ENCODE data around the gene WDFY4. TPM values are rescaled to one million over a fixed set of nuclear protein-coding genes. Genes with fewer than 3 reads are reported as not detected.

WDFY4 gene
- polyA plus RNA-seq, 2 of the 4 experiments (the other 2 are of a cell fraction) = not detected

DNA sequence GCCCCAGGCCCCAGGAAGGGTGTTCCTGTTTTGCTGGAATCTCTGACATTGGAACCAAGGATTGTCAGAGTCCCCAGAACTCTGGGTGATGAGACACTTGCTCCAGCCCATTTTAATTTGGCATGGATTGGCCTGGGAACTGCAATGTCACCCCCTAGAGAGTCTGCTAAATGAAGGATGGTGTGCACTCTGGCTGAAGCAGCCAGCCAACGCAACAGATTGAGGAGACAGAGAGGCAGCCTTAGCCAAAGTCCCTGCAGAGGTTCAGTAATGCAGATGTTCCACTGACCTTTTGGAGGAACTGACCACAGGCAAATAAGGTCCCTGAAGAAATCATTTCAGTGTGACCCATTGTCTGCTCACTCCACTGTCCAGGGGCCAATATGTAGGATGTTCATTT, 241.6 kb downstream of the WDFY4 start:
- TF ChIP-seq FOSL2 (IDR thresholded peaks at IDR 0.05) (no peak), FOSL2 (CRISPR knock-in tag; IDR thresholded peaks at IDR 0.05) (no peak), HDAC2 (IDR thresholded peaks at IDR 0.05) (no peak), MAFK (IDR thresholded peaks at IDR 0.05; ENCODE audit: partially characterized antibody) (no peak), NR3C1 (IDR thresholded peaks at IDR 0.05) (no peak), JUNB (IDR thresholded peaks at IDR 0.05) (no peak), RARB (CRISPR knock-in tag; IDR thresholded peaks at IDR 0.05) (no peak), PHF8 (IDR thresholded peaks at IDR 0.05; ENCODE audit: borderline replicate concordance, low read depth) (no peak), HOXB5 (CRISPR knock-in tag; IDR thresholded peaks at IDR 0.05) (no peak), TP53 (CRISPR knock-in tag; IDR thresholded peaks at IDR 0.05) (no peak), HOXB13 (CRISPR knock-in tag; IDR thresholded peaks at IDR 0.05; ENCODE audit: low read depth) (no peak), KDM1A (IDR thresholded peaks at IDR 0.05; ENCODE audit: low read depth) (no peak), CBX2 (IDR thresholded peaks at IDR 0.05; ENCODE audit: borderline replicate concordance, low read depth) (no peak), MAX (IDR thresholded peaks at IDR 0.05) (no peak)
- TF ChIP-seq, protein P1, sequence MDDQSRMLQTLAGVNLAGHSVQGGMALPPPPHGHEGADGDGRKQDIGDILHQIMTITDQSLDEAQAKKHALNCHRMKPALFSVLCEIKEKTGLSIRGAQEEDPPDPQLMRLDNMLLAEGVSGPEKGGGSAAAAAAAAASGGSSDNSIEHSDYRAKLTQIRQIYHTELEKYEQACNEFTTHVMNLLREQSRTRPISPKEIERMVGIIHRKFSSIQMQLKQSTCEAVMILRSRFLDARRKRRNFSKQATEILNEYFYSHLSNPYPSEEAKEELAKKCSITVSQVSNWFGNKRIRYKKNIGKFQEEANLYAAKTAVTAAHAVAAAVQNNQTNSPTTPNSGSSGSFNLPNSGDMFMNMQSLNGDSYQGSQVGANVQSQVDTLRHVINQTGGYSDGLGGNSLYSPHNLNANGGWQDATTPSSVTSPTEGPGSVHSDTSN (IDR thresholded peaks at IDR 0.05) = no peak
- TF ChIP-seq, protein P2, sequence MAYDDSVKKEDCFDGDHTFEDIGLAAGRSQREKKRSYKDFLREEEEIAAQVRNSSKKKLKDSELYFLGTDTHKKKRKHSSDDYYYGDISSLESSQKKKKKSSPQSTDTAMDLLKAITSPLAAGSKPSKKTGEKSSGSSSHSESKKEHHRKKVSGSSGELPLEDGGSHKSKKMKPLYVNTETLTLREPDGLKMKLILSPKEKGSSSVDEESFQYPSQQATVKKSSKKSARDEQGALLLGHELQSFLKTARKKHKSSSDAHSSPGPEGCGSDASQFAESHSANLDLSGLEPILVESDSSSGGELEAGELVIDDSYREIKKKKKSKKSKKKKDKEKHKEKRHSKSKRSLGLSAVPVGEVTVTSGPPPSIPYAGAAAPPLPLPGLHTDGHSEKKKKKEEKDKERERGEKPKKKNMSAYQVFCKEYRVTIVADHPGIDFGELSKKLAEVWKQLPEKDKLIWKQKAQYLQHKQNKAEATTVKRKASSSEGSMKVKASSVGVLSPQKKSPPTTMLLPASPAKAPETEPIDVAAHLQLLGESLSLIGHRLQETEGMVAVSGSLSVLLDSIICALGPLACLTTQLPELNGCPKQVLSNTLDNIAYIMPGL (CRISPR knock-in tag; IDR thresholded peaks at IDR 0.05; ENCODE audit: borderline replicate concordance) = no peak
- TF ChIP-seq, protein P3, sequence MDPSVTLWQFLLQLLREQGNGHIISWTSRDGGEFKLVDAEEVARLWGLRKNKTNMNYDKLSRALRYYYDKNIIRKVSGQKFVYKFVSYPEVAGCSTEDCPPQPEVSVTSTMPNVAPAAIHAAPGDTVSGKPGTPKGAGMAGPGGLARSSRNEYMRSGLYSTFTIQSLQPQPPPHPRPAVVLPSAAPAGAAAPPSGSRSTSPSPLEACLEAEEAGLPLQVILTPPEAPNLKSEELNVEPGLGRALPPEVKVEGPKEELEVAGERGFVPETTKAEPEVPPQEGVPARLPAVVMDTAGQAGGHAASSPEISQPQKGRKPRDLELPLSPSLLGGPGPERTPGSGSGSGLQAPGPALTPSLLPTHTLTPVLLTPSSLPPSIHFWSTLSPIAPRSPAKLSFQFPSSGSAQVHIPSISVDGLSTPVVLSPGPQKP (IDR thresholded peaks at IDR 0.05; ENCODE audit: low read depth, low read length) = no peak
- no peak for DNase-seq (ENCODE audit: low read depth in 1 of 2, low spot score in 1 of 2)
- Histone ChIP-seq H3K9me3 (no peaks in the 10 kb centered on the region), H3K4me1 (no peaks in the 10 kb centered on the region), H3K4me2 (no peak overlapping the region), H3K27ac (no peak overlapping the region), H3K4me3 (no peak overlapping the region)
- no peak for FAIRE-seq
- ChIA-PET POLR2A (no interaction called here), CTCF (no interaction called here)
- ATAC-seq = no peak
- WGBS (ENCODE audit: missing lambda C conversion rate) = 50% methylated on average over 1 of the region's 1 CpG

GRCh38 chr10:48926764-48927540, 242.3 kb downstream of the WDFY4 start:
- no peak overlapping the region for H3K27ac ChIP-seq
- no peak for ATAC-seq
- WGBS (ENCODE audit: missing lambda C conversion rate) = 32% methylated on average over 12 of the region's 13 CpGs
- H3K4me3 ChIP-seq = no peak overlapping the region
- ChIA-PET POLR2A (no interaction called here), CTCF (no interaction called here)
- no peaks in the 10 kb centered on the region for H3K9me3 ChIP-seq
- DNase-seq (ENCODE audit: low read depth in 1 of 2, low spot score in 1 of 2) = no peak
- no peak for FAIRE-seq
- H3K4me1 ChIP-seq = no peaks in the 10 kb centered on the region
- H3K4me2 ChIP-seq = no peak overlapping the region
- no peak for TF ChIP-seq EHMT2 (IDR thresholded peaks at IDR 0.05; ENCODE audit: low read depth)
- TF ChIP-seq RFX5 (IDR thresholded peaks at IDR 0.05) = no peak
- TF ChIP-seq HEYL (CRISPR knock-in tag; IDR thresholded peaks at IDR 0.05) = no peak

- POLR2A ChIA-PET = no interaction called here
- Histone ChIP-seq H3K27ac (no peak overlapping the region), H3K4me2 (no peak overlapping the region), H3K4me3 (no peak overlapping the region), H3K4me1 (no peaks in the 10 kb centered on the region), H3K9me3 (no peaks in the 10 kb centered on the region)
- TF ChIP-seq FOSB (CRISPR knock-in tag; IDR thresholded peaks at IDR 0.05) (no peak), TFCP2L1 (CRISPR knock-in tag; IDR thresholded peaks at IDR 0.05) (no peak), EHMT2 (IDR thresholded peaks at IDR 0.05; ENCODE audit: low read depth) (no peak), RFX5 (IDR thresholded peaks at IDR 0.05) (no peak), NPAS2 (CRISPR knock-in tag; IDR thresholded peaks at IDR 0.05; ENCODE audit: borderline replicate concordance) (no peak), ZNF302 (CRISPR knock-in tag; IDR thresholded peaks at IDR 0.05) (no peak)
- CTCF ChIA-PET = no interaction called here
- DNase-seq (ENCODE audit: low read depth in 1 of 2, low spot score in 1 of 2) (no peak), ATAC-seq (no peak), FAIRE-seq (no peak)
- 39% methylated on average over 5 of the region's 5 CpGs for WGBS (ENCODE audit: missing lambda C conversion rate)
Measured at GRCh38 chr10:48929413-48929990, 244.8 kb downstream of the WDFY4 start.
